ENCODE measurements around the gene SLC24A3. TPM values are rescaled to one million over a fixed set of nuclear protein-coding genes. Genes with fewer than 3 reads are reported as not detected.

Gene SLC24A3
- polyA plus RNA-seq, 1 experiment: 1.7 TPM

DNA sequence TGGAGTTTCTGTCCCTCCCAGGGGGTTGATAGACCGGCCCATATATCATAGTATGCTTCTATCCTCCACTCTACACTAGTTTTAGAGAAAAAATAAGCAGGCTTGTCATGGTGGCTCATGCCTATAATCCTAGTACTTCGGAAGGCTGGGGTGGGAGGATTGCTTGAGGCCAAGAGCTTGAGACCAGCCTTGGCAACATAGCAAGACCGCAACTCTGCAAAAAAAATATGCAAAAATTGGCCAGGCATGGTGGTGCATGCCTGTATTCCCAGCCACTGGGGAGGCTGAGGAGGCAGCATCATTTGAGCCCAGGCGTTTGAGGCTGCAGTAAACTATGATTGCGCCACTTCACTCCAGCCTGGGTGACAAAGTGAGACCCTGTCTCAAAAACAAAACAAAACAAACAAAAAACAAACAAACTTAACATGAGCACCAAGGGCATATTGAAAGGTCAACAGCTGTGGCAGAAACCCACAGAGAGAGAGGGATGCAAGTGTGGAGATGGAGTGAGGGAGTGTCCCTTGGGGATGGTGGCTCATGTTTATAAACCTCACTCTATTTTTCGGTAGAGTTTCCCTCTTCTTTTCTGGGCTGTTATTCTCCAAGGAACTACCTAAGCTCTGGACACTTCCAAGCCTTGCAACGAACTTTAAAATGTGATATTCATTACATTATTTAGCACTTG, 24.1 kb downstream of the SLC24A3 start:
- TF ChIP-seq CTCF (IDR thresholded peaks at IDR 0.05; ENCODE audit: insufficient read depth, low read depth, low read length): no peak
- Histone ChIP-seq H3K36me3 (ENCODE audit: control insufficient read depth, insufficient read depth, low read length) (no peaks in the 10 kb centered on the region), H3K4me3 (ENCODE audit: low read depth, low read length) (no peak overlapping the region), H3K27me3 (ENCODE audit: control insufficient read depth, insufficient read depth, low read length) (no peaks in the 10 kb centered on the region)
- ChIA-PET CTCF (interaction anchor here (1.2 to 1.6 kb wide), 2 partner anchors 31 to 347 kb away, joined by 3 to 4 read pairs; no protein-coding TSS in a partner anchor), POLR2A (no interaction called here)
- DNase-seq (ENCODE audit: low read depth): no peak

DNA sequence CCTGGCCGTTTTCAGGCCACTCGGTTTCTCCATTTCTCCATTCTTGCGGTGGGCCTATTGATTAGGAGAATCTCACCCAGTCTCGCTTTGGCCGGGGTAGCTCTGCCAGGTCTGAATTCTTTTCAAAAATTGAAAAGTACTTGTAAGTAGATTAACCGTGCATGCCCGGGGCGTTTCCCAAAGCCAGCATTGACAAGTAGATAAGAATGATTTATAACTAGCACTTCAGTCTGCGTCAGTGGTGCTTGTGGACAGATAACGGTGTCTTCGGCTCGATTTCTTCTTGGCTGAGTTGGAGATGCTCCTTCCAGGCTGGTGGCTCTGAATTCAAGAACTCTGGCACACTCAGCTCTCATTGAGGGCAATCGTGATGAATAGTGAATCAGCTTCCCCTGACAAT, 29.0 kb downstream of the SLC24A3 start:
- CTCF ChIA-PET: no interaction called here
- no peaks in the 10 kb centered on the region for H3K36me3 ChIP-seq (ENCODE audit: control insufficient read depth, insufficient read depth, low read length)
- TF ChIP-seq CTCF (IDR thresholded peaks at IDR 0.05; ENCODE audit: insufficient read depth, low read depth, low read length): no peak
- no peaks in the 10 kb centered on the region for H3K27me3 ChIP-seq (ENCODE audit: control insufficient read depth, insufficient read depth, low read length)
- H3K4me3 ChIP-seq (ENCODE audit: low read depth, low read length): no peak overlapping the region
- POLR2A ChIA-PET: no interaction called here
- no peak for DNase-seq (ENCODE audit: low read depth)

DNA sequence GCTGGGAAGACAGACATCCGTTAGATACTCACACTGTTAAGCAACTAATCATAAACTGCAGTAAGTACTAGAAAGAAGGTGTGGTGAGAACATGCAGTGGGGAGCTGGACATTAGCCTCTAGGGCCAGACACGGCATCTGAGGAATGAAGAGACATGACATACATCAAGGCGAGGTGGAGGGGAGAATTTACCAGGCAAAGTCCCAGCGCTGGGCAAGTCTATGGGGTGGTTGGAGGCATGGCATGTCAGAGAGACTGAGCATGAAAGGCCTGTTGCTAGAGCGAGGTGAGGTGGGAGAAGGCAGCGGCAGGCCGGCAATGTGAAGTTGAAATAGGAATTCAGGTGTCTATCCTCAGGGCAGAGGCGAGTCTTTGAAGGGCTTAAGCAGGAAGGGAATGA, 31.8 kb downstream of the SLC24A3 start:
- POLR2A ChIA-PET: no interaction called here

GRCh38 chr20:19249106-19249879, 36.9 kb downstream of the SLC24A3 start:
- ChIA-PET CTCF (interaction anchor here (0.6 to 1.1 kb wide), 3 partner anchors 11 to 413 kb away, joined by 3 to 4 read pairs (median 4); no protein-coding TSS in a partner anchor), POLR2A (no interaction called here)
- DNase-seq (ENCODE audit: low read depth): no peak
- no peak for TF ChIP-seq CTCF (IDR thresholded peaks at IDR 0.05; ENCODE audit: insufficient read depth, low read depth, low read length)
- H3K4me3 ChIP-seq (ENCODE audit: low read depth, low read length): no peak overlapping the region
- no peaks in the 10 kb centered on the region for H3K36me3 ChIP-seq (ENCODE audit: control insufficient read depth, insufficient read depth, low read length)
- H3K27me3 ChIP-seq (ENCODE audit: control insufficient read depth, insufficient read depth, low read length): no peaks in the 10 kb centered on the region

More for the DNA sequence above, 31.8 kb downstream of the SLC24A3 start:
- no peak overlapping the region for H3K4me3 ChIP-seq (ENCODE audit: low read depth, low read length)
- no peak for DNase-seq (ENCODE audit: low read depth)
- CTCF ChIA-PET: no interaction called here
- no peaks in the 10 kb centered on the region for H3K36me3 ChIP-seq (ENCODE audit: control insufficient read depth, insufficient read depth, low read length)
- TF ChIP-seq CTCF (IDR thresholded peaks at IDR 0.05; ENCODE audit: insufficient read depth, low read depth, low read length): no peak
- no peaks in the 10 kb centered on the region for H3K27me3 ChIP-seq (ENCODE audit: control insufficient read depth, insufficient read depth, low read length)

- H3K36me3 ChIP-seq (ENCODE audit: control insufficient read depth, insufficient read depth, low read length): no peaks in the 10 kb centered on the region
- POLR2A ChIA-PET: no interaction called here
- no peaks in the 10 kb centered on the region for H3K27me3 ChIP-seq (ENCODE audit: control insufficient read depth, insufficient read depth, low read length)
- CTCF ChIA-PET: interaction anchor here (0.9 to 2.7 kb wide), 3 partner anchors 10 to 412 kb away, joined by 4 to 10 read pairs (median 4); no protein-coding TSS in a partner anchor
- DNase-seq (ENCODE audit: low read depth): no peak
- no peak overlapping the region for H3K4me3 ChIP-seq (ENCODE audit: low read depth, low read length)
- no peak for TF ChIP-seq CTCF (IDR thresholded peaks at IDR 0.05; ENCODE audit: insufficient read depth, low read depth, low read length)
Measured at GRCh38 chr20:19250346-19250745, 37.9 kb downstream of the SLC24A3 start.

Data from BJ (cell line).